LNCAP (cell line): ENCODE results near the gene SLC26A3.

ENCODE experiments used
- CTCF ChIP-seq: fragments of 450-650 bp; IDR thresholded peaks from 2 replicates; pipeline ENCODE4 v1.5.1; 2017; ENCODE audit warnings: mild to moderate bottlenecking

The SLC26A3 gene

DNA sequence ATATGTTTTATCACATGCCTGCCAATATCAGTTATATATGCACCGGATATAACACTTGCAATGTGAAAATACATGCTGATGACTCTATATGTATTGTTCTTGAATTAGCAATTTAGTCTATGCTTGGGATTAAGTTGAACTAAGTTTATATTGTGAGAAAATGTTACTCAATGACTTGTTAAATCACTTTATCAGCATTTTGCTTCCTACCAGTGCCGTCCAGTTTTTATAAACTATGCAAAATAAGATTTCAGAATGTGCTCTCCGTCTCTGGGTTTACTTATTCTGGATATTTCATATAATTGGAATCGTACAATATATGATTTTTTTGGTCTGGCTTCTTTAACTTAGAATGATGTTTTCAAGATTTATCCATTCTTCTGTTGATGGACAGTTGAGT is 25.5 kb upstream of the SLC26A3 start:
- TF ChIP-seq CTCF = no peak

DNA sequence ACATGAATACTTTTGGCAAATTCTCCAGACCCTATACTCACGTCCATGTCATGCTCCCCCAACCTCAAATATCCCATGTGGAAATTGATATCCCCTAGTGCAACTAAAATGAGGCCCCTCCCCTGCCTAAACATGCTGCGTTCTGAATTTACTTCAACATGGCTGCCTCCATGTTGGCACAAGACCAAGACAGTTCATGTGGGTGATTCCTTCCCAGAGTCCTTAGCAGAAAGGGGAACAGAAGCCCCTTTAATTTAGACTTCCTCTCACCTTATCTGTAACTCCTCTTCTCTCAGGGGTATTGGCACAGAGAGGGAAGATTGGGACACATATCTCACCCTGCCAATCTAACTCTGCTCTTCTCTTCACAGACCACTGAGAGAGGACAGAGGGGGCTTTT is 24.5 kb upstream of the SLC26A3 start:
- TF ChIP-seq CTCF = no peak

GRCh38 chr7:107826451-107826850 is 23.4 kb upstream of the SLC26A3 start:
- no peak for TF ChIP-seq CTCF

DNA sequence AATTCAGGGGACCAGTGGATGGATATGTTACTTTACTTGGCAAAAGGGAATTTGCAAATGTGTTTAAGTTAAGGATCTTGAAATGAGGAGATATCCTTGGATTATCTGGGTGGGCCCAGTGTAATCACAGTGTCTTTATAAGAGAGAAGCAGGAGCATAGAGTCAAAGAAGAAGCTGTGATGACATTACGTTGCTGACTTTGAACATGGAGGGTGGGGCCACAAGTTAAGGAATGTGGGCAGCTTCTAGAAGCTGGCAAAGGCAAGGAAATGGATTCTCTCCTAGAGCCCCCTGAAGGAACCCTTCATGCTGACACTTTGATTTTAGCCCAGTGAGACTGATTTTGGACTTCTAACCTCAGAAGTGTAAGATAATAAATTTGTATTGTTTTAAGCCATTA is 21.8 kb upstream of the SLC26A3 start:
- no peak for TF ChIP-seq CTCF

DNA sequence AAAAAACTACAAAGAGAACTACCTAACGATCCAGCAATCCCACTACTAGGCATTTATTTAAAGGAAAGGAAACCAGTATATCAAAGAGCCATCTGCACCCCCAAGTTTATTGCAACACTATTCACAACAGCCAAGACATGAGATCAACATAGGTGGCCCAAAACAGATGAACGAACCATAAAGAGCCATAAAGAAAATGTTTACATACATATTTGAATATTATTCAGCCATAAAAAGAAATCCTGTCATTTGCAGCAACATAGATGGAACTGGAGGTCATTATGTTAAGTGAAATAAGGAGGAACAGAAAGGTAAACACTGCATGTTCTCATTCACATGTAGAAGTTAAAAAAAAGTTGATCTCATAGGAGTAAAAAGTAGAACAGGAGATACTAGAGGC is 15.6 kb upstream of the SLC26A3 start:
- TF ChIP-seq CTCF = no peak

DNA sequence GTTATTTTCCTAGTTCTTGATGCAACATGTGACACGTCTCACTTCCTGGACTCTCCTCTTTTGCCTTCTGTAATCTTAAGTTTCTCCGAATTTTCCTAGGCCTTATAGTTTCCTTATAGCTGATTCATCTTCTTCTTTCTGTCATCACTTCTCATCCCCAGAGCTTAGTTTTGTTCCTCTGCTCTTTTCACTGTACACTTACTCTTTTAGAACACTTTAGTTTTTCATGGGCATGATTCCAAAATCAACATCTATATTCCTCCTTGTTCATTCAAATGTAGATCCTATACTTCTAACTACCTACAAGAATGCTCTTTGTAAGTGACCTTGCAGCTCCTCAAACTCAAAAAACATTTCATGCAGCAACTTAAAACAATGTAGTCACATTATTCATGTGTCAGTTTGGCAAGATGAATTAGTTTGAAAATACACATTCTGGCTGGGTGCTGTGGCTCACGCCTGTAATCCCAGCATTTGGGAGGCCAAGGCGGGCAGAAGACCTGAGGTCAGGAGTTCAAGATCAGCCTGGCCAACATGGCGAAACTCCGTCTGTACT is 13.1 kb upstream of the SLC26A3 start:
- TF ChIP-seq CTCF = no peak

DNA sequence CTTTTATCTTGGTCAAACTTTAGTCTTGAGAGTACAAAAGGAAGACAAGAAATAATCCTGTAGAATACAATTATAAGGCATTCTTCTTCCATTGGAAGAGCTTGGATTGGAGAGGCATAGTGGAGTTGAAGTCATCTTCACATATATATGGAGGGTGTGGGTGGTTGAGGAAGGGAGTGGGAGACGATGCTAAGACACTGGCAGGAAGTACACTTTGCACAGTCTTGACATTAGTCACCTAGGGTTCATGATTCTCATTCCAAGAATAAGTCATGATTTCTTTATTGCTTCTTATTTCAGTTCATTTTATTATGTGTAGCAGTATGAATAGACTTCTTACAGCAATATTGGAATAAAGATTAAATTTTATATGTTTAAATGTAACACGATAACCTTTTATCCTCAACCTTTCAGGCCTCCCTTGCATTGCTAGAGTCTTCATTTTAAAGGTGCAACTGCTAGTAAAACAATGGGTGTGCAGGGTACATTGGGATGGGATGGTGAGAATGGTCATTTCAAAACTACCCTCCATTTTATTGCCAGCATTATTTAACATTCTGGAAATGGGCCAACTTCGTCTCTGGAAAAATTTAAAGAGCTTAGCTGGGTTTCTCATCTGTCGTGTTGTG is 12.3 kb upstream of the SLC26A3 start:
- no peak for TF ChIP-seq CTCF

- no peak for TF ChIP-seq CTCF
Observed at GRCh38 chr7:107813524-107813923, 10.5 kb upstream of the SLC26A3 start.
